Fibroblast of lung (primary cell): ENCODE results near the gene XPO5. TPM values are rescaled to one million over a fixed set of nuclear protein-coding genes. Genes with fewer than 3 reads are reported as not detected.

Source experiments
- DNase-seq, 2 donors: peaks; one replicate each; pipeline versions ENCODE4 v3.0.0 to v3.0.0-alpha.2; 2010; ENCODE audit warnings: low read depth in 2 of 2
- H2AFZ ChIP-seq: 2 replicates; pipeline ENCODE4 v1.5.1; 2012; ENCODE audit warnings: low read length, control low read depth, inconsistent platforms
- H3K27ac ChIP-seq: 2 replicates; pipeline ENCODE4 v1.5.1; 2011; ENCODE audit warnings: low read length, control low read depth; ENCODE audit not compliant: insufficient read depth
- H3K27me3 ChIP-seq: 2 replicates; pipeline ENCODE4 v1.5.1; 2011; ENCODE audit warnings: mild to moderate bottlenecking, low read length; ENCODE audit not compliant: control insufficient read depth, insufficient read depth
- H3K36me3 ChIP-seq: 2 replicates; pipeline ENCODE4 v1.5.1; 2011; ENCODE audit warnings: low read length; ENCODE audit not compliant: control insufficient read depth, insufficient read depth
- H3K4me1 ChIP-seq: 2 replicates; pipeline ENCODE4 v1.5.1; 2011; ENCODE audit warnings: low read length; ENCODE audit not compliant: control insufficient read depth, insufficient read depth; ENCODE audit errors: extremely low read depth
- H3K4me2 ChIP-seq: 2 replicates; pipeline ENCODE4 v1.5.1; 2011; ENCODE audit warnings: low read length, control low read depth; ENCODE audit not compliant: insufficient read depth; ENCODE audit errors: extremely low read depth
- H3K4me3 ChIP-seq, 4 experiments: fragments of 200-600 bp in 1 of 4; sonication (generic) in 1 of 4; replicated peaks in 1 of 4; 2 replicates each; pipeline ENCODE4 v1.5.1; 2011 to 2016; ENCODE audit warnings: low read length in 4 of 4, low read depth in 3 of 4, mild to moderate bottlenecking in 3 of 4, control low read depth in 2 of 4, inconsistent platforms in 1 of 4, mixed read lengths in 1 of 4; ENCODE audit not compliant: insufficient read depth in 1 of 4; ENCODE audit errors: control extremely low read depth in 1 of 4
- H3K79me2 ChIP-seq: 2 replicates; pipeline ENCODE4 v1.5.1; 2012; ENCODE audit warnings: mild to moderate bottlenecking, low read length, inconsistent platforms; ENCODE audit not compliant: control insufficient read depth, insufficient read depth
- H3K9ac ChIP-seq: 2 replicates; pipeline ENCODE4 v1.5.1; 2011; ENCODE audit warnings: mild to moderate bottlenecking, low read length, control low read depth; ENCODE audit not compliant: insufficient read depth
- H3K9me3 ChIP-seq: 2 replicates; pipeline ENCODE4 v1.5.1; 2012; ENCODE audit warnings: low read depth, low read length; ENCODE audit not compliant: control insufficient read depth, insufficient read depth
- H4K20me1 ChIP-seq: 2 replicates; pipeline ENCODE4 v1.5.1; 2011; ENCODE audit warnings: low read length; ENCODE audit not compliant: control insufficient read depth, insufficient read depth; ENCODE audit errors: extremely low read depth
- CTCF ChIP-seq, 2 donors: IDR thresholded peaks in 1 of 2; conservative IDR thresholded peaks in 1 of 2; 1 replicate in 1 of 2; 2 replicates in 1 of 2; pipeline ENCODE4 v1.5.1; 2011 to 2012; ENCODE audit warnings: low read length in 2 of 2, control low read depth in 1 of 2, inconsistent platforms in 1 of 2, low read depth in 1 of 2, mild to moderate bottlenecking in 1 of 2
- EZH2 ChIP-seq: IDR thresholded peaks from 2 replicates; pipeline ENCODE4 v1.5.1; 2012; ENCODE audit warnings: low read length, control low read depth, mild to moderate bottlenecking; ENCODE audit errors: missing control alignments
- polyA plus RNA-seq, 2 donors: library from polyadenylated mRNA; depleted of rRNA in 1 of 2; stranded (reverse) in 1 of 2; unstranded in 1 of 2; fragments of >200 nt; gene quantifications; 2 replicates each; pipeline ENCODE4 v1.2.1, GENCODE V29; 2011 to 2012; ENCODE audit warnings: missing spikeins in 1 of 2
- total RNA-seq: library from RNA; depleted of rRNA; stranded (reverse); fragments of >200 nt; gene quantifications from 2 replicates; pipeline ENCODE4 v1.2.1, GENCODE V29; 2014

The XPO5 gene
- total and polyA plus RNA-seq, 2 donors (not counting 1 experiment from before 2014, with no cell fraction given): 20.5 to 21.7 TPM

DNA sequence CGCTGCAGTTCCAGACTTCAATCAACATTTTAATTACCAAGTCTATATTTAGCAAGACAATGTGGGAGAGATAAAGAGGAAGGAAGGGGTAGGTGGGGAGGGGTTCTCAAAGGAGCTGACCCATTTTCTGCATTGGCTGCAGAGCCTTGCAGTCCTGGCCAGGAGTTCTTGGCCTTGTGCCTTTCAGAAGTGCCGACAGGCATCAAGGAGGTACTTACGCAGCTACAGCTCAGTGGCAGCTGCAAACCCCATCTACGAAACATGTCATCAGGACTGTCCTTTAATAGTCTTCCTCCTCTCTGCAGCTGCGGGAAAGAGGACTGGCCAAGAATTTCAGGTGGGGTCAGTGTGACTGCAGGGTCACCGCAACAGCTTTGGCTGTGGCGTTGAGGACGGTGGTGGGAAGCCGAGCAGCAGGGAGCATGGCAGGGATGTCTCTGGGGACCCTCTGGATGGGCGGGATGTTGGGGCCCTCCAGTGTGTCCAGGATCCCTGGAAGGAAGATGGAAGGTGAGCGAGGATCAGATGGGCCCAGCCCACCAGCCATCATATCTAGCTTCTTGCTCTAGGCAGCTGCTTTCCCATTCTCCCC, 63.9 kb downstream of the XPO5 start:
- H3K4me2 ChIP-seq: no peak overlapping the region
- peaks cover 23% of the 10 kb centered on the region for H3K79me2 ChIP-seq
- H3K36me3 ChIP-seq: peaks cover 22% of the 10 kb centered on the region
- H3K27ac ChIP-seq: no peak overlapping the region
- no peaks in the 10 kb centered on the region for H4K20me1 ChIP-seq
- H2AFZ ChIP-seq: no peak overlapping the region
- TF ChIP-seq CTCF (conservative IDR thresholded peaks at IDR 0.05 in 1 of 2, IDR thresholded peaks at IDR 0.05 in 1 of 2; ENCODE audit: low read depth in 1 of 2, low read length in 2 of 2) (no peak), EZH2 (no peak)
- H3K9ac ChIP-seq: no peak overlapping the region
- DNase-seq: no peak
- no peaks in the 10 kb centered on the region for H3K9me3 ChIP-seq
- H3K4me3 ChIP-seq: no peak overlapping the region
- H3K27me3 ChIP-seq: no peaks in the 10 kb centered on the region
- peaks cover 11% of the 10 kb centered on the region for H3K4me1 ChIP-seq

GRCh38 chr6:43510827-43511163, 65.0 kb downstream of the XPO5 start:
- Histone ChIP-seq H2AFZ (no peak overlapping the region), H3K4me3 (no peak overlapping the region), H3K9me3 (no peaks in the 10 kb centered on the region), H3K4me2 (peak overlapping the region; percentile 72), H3K4me1 (peaks cover 9% of the 10 kb centered on the region), H3K27me3 (no peaks in the 10 kb centered on the region), H3K36me3 (peaks cover 22% of the 10 kb centered on the region), H3K27ac (peak overlapping the region; percentile 62), H4K20me1 (no peaks in the 10 kb centered on the region), H3K79me2 (peaks cover 14% of the 10 kb centered on the region), H3K9ac (no peak overlapping the region)
- TF ChIP-seq CTCF (conservative IDR thresholded peaks at IDR 0.05 in 1 of 2, IDR thresholded peaks at IDR 0.05 in 1 of 2; ENCODE audit: low read depth in 1 of 2, low read length in 2 of 2): no peak
- no peak for DNase-seq

- H3K36me3 ChIP-seq: peaks cover 24% of the 10 kb centered on the region
- TF ChIP-seq CTCF (conservative IDR thresholded peaks at IDR 0.05 in 1 of 2, IDR thresholded peaks at IDR 0.05 in 1 of 2; ENCODE audit: low read depth in 1 of 2, low read length in 2 of 2) (no peak), EZH2 (no peak)
- peak within 1 kb of the TSS; percentile 40 for H2AFZ ChIP-seq
These were observed 65.6 kb downstream of the XPO5 start, which contains the start of gene LRRC73 for GRCh38 chr6:43509984-43510826. Gene LRRC73 (minus strand): TSS chr6:43510346. CDS start chr6:43509785, 561 bp downstream.

More at GRCh38 chr6:43509984-43510826, 65.6 kb downstream of the XPO5 start, which contains the start of gene LRRC73:
- Histone ChIP-seq H3K9me3 (no peaks in the 10 kb centered on the region), H3K27ac (peak within 1 kb of the TSS; percentile 62), H3K4me1 (peaks cover 3% of the 10 kb centered on the region), H3K27me3 (no peaks in the 10 kb centered on the region), H3K4me3 (peak within 1 kb of the TSS; percentile 29 to 63 (median 52)), H3K9ac (peak within 1 kb of the TSS; percentile 68), H4K20me1 (no peaks in the 10 kb centered on the region), H3K4me2 (peak within 1 kb of the TSS; percentile 85), H3K79me2 (peaks cover 8% of the 10 kb centered on the region)
- DNase-seq: peak; percentile 76 to 77
